ENCODE data around the gene NR1H2.

NR1H2 gene

DNA sequence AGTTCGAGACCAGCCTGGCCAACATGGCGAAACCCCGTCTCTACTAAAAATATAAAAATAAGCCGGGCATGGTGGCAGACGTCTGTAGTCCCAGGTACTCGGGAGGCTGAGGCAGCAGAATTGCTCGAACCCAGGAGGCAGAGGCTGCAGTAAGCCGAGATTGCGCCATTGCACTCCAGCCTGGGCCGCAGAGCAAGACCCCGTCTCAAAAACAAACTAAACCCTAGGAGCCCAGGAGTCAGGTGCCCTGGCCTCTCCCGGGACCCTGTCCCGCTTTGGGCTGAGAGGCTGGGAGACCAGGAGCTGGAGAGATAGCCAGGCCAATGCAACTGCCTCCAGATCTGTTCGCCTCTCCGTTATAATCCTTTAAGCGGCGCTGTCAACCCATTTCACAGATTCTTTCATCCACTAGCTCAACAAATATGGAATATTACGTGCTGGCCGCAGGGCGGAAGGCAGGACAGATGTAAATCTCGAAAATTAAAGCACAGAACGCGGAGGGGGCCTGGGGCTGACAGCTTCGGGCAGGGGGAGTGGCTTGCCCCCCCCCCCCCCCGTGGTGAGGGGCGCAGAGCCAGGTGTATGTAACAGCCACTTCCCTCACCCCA, 51.2 kb downstream of the NR1H2 start:
- DNase-seq: no peak

- peak; percentile 53 for DNase-seq
Measured at GRCh38 chr19:50427997-50428425, 51.8 kb downstream of the NR1H2 start.

DNA sequence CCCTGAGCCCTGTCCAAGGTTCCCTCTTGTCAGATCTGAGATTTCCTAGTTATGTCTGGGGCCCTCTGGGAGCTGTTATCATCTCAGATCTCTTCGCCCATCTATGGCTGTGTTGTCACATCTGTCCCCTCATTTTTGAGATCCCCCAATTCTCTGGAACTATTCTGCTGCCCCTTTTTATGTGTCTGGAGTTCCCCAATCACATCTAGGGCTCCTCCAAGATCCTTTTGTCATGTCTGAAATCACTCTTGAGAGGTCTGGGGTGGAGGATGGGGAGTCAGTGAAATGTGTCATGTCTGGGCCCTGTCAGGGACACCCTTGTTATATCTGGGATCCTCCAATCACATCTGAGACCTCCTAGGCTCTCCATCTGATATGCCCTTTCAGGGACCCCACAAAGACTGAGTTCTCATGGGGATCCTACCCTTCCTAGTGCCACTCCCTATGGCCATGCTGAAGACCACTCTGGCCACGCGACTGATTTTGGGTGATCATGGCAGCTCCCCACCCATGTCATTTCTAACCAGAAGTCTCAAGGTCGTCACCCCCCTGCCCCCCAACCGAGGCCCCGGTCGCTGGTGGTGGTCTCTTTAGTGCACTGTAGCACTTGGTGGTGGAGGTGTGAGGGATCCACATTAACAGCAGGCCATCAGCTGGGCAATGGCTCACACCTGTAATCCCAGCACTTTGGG, 52.7 kb downstream of the NR1H2 start:
- DNase-seq: no peak

GRCh38 chr19:50430888-50431342, 54.7 kb downstream of the NR1H2 start:
- DNase-seq: no peak

DNA sequence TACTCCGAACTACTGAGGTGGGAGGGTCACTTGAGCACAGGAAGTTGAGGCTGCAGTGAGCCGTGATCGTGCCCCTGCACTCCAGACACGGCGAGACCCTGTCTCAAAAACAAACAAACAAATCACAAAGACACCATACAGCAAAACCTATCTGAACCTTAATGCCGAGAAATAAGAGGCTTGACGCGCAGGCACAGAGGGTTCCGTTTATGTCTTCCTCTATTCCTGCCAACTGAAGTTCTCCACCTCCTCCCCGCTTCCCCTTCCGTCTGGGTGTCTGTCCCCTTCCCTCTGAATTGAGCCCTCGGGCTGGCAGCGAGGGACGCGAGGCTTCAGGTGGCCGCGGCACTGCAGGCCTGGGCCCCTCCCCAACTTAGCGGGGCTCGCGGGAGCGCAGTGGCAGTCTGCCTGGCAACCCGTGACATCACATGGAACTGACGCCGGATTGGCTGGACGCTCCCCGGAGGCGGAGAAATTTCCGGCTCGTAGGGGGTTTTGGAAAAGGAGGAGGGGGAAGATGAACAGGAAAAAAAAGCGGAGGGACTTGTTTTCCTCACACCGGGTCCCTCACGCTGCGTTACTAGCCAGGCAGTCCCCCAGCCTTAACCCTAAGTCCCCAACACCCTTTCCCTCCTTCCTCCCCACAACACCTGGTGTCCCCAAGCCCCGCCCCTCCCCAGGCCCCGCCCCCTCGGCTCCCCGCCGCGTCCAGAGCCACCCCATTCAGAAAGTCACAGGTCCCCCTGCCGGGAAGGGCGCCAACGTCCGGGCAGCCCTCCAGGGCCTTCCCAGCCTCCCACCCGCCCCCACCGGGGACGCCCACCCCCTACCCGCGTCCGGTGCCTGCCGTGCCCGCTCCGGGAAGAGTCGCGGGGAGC, 55.3 kb downstream of the NR1H2 start:
- DNase-seq: peak; percentile 84

GRCh38 chr19:50432221-50433028, 56.2 kb downstream of the NR1H2 start, which contains the start of gene MYBPC2:
Gene MYBPC2 (plus strand): TSS chr19:50432892. CDS start chr19:50432954, 62 bp downstream.
- no peak for DNase-seq
